Measurements from ENCODE around the gene BTNL9. TPM values are rescaled to one million over a fixed set of nuclear protein-coding genes. Genes with fewer than 3 reads are reported as not detected.
A peak's percentile ranks its signal among the peaks of the same experiment; 100 is the strongest.

Gene BTNL9
- total and polyA plus RNA-seq, 9 of the 15 experiments (the other 6 are each of a cell fraction or from before 2014, with no cell fraction given) = 3.7 to 86.7 (median 29.4) TPM

DNA sequence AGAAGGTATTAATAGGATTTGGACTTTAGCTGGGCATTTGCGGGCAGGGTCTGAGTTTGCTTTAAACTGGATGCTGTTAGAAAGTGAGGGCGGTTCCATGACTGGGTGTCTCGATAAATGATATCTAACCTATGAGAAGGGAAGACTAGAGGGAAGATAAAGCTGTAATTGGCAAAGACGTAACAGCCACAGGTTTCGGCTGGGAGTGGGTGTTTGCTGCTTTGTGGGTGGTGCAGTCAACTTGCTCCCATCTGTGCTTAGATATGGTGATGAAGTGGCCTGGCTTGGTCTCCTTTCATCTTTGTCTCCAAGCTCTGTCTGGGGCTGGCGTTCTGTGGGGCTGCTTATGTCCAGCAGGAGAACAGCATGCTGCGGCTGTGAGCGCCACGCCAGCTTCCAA is 67.6 kb downstream of the BTNL9 start (continued):
- TF ChIP-seq MTA3 (IDR thresholded peaks at IDR 0.05; ENCODE audit: borderline replicate concordance) (peak; percentile 27; the same call in 1 of the 2 replicates), RUNX1 (IDR thresholded peaks at IDR 0.05; ENCODE audit: low read depth) (no peak), ZNF408 (CRISPR knock-in tag; IDR thresholded peaks at IDR 0.05; ENCODE audit: low read depth) (no peak), SRSF3 (IDR thresholded peaks at IDR 0.05; ENCODE audit: insufficient read depth, low read length) (no peak), ZSCAN32 (CRISPR knock-in tag; IDR thresholded peaks at IDR 0.05) (no peak), NEUROD1 (IDR thresholded peaks at IDR 0.05; ENCODE audit: borderline replicate concordance, low read depth, low read length, partially characterized antibody) (no peak), ZBED1 (IDR thresholded peaks at IDR 0.05) (no peak; the same call in 1 of the 2 replicates), KLF13 (tag; IDR thresholded peaks at IDR 0.05; ENCODE audit: borderline replicate concordance, low read depth) (no peak), SIX5 (IDR thresholded peaks at IDR 0.05; ENCODE audit: borderline replicate concordance in 1 of 2, insufficient read depth in 1 of 2, low read depth in 1 of 2, low read length in 2 of 2) (no peak), ZNF766 (CRISPR knock-in tag; conservative IDR thresholded peaks at IDR 0.05) (no peak)
- TF ChIP-seq, protein P1, sequence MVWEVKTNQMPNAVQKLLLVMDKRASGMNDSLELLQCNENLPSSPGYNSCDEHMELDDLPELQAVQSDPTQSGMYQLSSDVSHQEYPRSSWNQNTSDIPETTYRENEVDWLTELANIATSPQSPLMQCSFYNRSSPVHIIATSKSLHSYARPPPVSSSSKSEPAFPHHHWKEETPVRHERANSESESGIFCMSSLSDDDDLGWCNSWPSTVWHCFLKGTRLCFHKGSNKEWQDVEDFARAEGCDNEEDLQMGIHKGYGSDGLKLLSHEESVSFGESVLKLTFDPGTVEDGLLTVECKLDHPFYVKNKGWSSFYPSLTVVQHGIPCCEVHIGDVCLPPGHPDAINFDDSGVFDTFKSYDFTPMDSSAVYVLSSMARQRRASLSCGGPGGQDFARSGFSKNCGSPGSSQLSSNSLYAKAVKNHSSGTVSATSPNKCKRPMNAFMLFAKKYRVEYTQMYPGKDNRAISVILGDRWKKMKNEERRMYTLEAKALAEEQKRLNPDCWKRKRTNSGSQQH (CRISPR knock-in tag; IDR thresholded peaks at IDR 0.05) = no peak
- TF ChIP-seq, protein P2, sequence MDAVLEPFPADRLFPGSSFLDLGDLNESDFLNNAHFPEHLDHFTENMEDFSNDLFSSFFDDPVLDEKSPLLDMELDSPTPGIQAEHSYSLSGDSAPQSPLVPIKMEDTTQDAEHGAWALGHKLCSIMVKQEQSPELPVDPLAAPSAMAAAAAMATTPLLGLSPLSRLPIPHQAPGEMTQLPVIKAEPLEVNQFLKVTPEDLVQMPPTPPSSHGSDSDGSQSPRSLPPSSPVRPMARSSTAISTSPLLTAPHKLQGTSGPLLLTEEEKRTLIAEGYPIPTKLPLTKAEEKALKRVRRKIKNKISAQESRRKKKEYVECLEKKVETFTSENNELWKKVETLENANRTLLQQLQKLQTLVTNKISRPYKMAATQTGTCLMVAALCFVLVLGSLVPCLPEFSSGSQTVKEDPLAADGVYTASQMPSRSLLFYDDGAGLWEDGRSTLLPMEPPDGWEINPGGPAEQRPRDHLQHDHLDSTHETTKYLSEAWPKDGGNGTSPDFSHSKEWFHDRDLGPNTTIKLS (IDR thresholded peaks at IDR 0.05; ENCODE audit: borderline replicate concordance, low read depth) = no peak
- TF ChIP-seq, protein P3, sequence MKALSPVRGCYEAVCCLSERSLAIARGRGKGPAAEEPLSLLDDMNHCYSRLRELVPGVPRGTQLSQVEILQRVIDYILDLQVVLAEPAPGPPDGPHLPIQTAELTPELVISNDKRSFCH (CRISPR knock-in tag; IDR thresholded peaks at IDR 0.05) = no peak
- TF ChIP-seq, protein P3 (tag; IDR thresholded peaks at IDR 0.05) = no peak
- TF ChIP-seq, protein P4, sequence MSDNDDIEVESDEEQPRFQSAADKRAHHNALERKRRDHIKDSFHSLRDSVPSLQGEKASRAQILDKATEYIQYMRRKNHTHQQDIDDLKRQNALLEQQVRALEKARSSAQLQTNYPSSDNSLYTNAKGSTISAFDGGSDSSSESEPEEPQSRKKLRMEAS (CRISPR knock-in tag; IDR thresholded peaks at IDR 0.05) = no peak; the same call in 1 of the 2 replicates
- TF ChIP-seq, protein P5, sequence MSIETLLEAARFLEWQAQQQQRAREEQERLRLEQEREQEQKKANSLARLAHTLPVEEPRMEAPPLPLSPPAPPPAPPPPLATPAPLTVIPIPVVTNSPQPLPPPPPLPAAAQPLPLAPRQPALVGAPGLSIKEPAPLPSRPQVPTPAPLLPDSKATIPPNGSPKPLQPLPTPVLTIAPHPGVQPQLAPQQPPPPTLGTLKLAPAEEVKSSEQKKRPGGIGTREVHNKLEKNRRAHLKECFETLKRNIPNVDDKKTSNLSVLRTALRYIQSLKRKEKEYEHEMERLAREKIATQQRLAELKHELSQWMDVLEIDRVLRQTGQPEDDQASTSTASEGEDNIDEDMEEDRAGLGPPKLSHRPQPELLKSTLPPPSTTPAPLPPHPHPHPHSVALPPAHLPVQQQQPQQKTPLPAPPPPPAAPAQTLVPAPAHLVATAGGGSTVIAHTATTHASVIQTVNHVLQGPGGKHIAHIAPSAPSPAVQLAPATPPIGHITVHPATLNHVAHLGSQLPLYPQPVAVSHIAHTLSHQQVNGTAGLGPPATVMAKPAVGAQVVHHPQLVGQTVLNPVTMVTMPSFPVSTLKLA (conservative IDR thresholded peaks at IDR 0.05) = no peak; a peak in 1 of 4 replicates
- TF ChIP-seq, protein P6, sequence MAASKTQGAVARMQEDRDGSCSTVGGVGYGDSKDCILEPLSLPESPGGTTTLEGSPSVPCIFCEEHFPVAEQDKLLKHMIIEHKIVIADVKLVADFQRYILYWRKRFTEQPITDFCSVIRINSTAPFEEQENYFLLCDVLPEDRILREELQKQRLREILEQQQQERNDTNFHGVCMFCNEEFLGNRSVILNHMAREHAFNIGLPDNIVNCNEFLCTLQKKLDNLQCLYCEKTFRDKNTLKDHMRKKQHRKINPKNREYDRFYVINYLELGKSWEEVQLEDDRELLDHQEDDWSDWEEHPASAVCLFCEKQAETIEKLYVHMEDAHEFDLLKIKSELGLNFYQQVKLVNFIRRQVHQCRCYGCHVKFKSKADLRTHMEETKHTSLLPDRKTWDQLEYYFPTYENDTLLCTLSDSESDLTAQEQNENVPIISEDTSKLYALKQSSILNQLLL (CRISPR knock-in tag; IDR thresholded peaks at IDR 0.05; ENCODE audit: borderline replicate concordance) = no peak
- TF ChIP-seq, protein P7, sequence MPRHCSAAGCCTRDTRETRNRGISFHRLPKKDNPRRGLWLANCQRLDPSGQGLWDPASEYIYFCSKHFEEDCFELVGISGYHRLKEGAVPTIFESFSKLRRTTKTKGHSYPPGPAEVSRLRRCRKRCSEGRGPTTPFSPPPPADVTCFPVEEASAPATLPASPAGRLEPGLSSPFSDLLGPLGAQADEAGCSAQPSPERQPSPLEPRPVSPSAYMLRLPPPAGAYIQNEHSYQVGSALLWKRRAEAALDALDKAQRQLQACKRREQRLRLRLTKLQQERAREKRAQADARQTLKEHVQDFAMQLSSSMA (CRISPR knock-in tag; IDR thresholded peaks at IDR 0.05) = no peak
- TF ChIP-seq, protein P8, sequence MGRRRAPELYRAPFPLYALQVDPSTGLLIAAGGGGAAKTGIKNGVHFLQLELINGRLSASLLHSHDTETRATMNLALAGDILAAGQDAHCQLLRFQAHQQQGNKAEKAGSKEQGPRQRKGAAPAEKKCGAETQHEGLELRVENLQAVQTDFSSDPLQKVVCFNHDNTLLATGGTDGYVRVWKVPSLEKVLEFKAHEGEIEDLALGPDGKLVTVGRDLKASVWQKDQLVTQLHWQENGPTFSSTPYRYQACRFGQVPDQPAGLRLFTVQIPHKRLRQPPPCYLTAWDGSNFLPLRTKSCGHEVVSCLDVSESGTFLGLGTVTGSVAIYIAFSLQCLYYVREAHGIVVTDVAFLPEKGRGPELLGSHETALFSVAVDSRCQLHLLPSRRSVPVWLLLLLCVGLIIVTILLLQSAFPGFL (CRISPR knock-in tag; IDR thresholded peaks at IDR 0.05) = no peak
